GM21390 (cell line): ENCODE data around the gene CLDN20.
"Not testable (repeated sequence)": the region's sequence is repeated elsewhere in the genome, so short reads cannot be mapped to it uniquely, and the experiment has no call there.

Experiments
- ATAC-seq: cut with Tn5 transposase; IDR thresholded peaks from one replicate; pipeline ENCODE4 v1.9.1; 2021; ENCODE audit not compliant: unreplicated experiment

CLDN20 gene

GRCh38 chr6:155268088-155268867, 4.5 kb downstream of the CLDN20 start:
- ATAC-seq = not testable (repeated sequence)

- no peak for ATAC-seq
Measured at GRCh38 chr6:155269765-155270164, 6.0 kb downstream of the CLDN20 start.

- no peak for ATAC-seq
Measured at GRCh38 chr6:155270561-155271091, 6.8 kb downstream of the CLDN20 start.

GRCh38 chr6:155271145-155271544, 7.3 kb downstream of the CLDN20 start:
- ATAC-seq = no peak

- ATAC-seq = no peak
Measured at GRCh38 chr6:155272353-155273232, 8.8 kb downstream of the CLDN20 start.

- no peak for ATAC-seq
Measured at GRCh38 chr6:155273431-155273830, 9.6 kb downstream of the CLDN20 start.

- peak; percentile 68 for ATAC-seq
Measured at GRCh38 chr6:155274106-155274505, 10.3 kb downstream of the CLDN20 start.

- ATAC-seq = peak; percentile 20
Measured at GRCh38 chr6:155274533-155274932, 10.7 kb downstream of the CLDN20 start.

- no peak for ATAC-seq
Measured at GRCh38 chr6:155275808-155276480, 12.1 kb downstream of the CLDN20 start.

- ATAC-seq = no peak
Measured at GRCh38 chr6:155276638-155277037, 12.8 kb downstream of the CLDN20 start.

DNA sequence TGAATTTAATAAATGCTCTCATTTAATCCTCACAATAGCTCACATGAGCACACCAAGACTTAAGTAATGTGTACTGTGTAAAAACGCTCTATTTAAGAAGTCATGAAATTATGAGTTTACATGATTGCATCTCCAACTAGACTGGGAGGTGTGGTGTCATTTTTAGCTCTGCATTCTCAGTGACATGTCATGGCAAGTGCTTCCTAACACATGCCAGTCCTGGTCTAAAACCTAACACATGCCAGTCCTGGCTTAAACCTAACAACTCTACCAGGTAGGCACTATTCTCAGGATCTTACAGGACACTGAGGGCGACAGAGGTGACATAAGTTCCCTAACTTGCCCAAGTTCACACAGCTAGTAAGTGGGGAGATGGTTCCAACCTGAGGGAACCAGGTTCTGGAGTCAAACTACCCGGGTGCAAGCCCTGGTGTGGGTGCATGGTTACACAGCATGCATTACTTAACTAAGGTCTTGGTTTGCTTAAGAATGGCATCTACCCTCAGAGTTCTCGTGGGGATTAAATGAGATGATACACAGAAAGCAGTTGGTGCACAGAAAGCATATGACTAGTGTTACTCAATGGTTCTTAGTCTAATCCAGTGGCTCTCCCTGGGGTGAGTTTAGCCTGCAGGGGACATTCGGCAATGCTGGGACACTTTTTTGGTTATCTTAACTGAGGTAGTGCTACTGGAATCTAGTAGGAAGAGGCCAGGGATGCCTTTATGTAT, 14.7 kb downstream of the CLDN20 start:
- ATAC-seq = no peak

GRCh38 chr6:155284775-155285174, 21.0 kb downstream of the CLDN20 start:
- no peak for ATAC-seq

- no peak for ATAC-seq
Measured at GRCh38 chr6:155287762-155288161, 23.9 kb downstream of the CLDN20 start.

DNA sequence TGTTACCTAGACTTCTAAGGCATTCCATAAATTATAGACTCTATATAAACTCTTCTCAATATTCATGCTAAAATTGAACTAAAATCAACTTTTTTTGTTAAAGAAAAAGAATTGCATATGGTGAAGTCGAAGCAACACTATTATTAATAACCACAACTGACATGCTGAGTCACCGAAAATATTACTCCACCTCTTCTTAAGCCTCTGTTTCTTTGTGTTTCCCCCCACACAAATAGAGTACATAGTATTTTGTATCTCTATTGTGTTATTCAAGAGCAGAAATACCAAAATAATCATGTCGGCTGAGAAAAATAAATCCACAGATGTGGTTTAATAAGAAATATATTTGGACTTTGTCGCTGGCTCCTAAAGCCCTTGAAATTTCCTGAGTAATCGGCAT, 26.7 kb downstream of the CLDN20 start:
- no peak for ATAC-seq

GRCh38 chr6:155291291-155291690, 27.5 kb downstream of the CLDN20 start:
- ATAC-seq = no peak

DNA sequence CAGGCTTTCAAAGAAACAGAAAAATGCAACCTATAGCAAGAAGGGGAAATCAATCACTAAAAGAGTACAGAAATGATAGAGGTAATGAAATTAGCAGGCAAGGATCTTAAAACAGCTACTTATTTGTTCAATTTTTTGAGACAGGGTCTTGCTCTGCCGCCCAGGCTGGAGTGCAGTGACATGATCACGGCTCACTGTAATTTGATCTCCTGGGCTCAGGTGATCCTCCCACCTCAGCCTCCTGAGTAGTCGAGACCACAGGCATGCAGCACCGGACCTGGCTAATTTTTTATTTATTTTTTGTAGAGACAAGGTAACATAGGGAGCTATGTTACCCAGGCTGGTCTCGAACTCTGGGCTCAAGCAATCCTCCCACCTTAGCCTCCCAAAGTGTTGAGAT, 28.9 kb downstream of the CLDN20 start:
- ATAC-seq = no peak

GRCh38 chr6:155297669-155298068, 33.9 kb downstream of the CLDN20 start:
- no peak for ATAC-seq

- ATAC-seq = no peak
Measured at GRCh38 chr6:155301867-155302266, 38.1 kb downstream of the CLDN20 start.

- no peak for ATAC-seq
Measured at GRCh38 chr6:155303361-155303870, 39.6 kb downstream of the CLDN20 start.

GRCh38 chr6:155306958-155307357, 43.1 kb downstream of the CLDN20 start:
- no peak for ATAC-seq
